ENCODE measurements around the gene PCYT2. TPM values are rescaled to one million over a fixed set of nuclear protein-coding genes. Genes with fewer than 3 reads are reported as not detected.
A peak's percentile ranks its signal among the peaks of the same experiment; 100 is the strongest.

The PCYT2 gene
- 142 and 422 TPM in 2 replicates for total RNA-seq (2011; cell fraction: chromatin; rRNA removed; ENCODE audit: low replicate concordance)
- 366 and 427 TPM in 2 replicates for total RNA-seq (2011; cell fraction: nucleolus; rRNA removed)
- total RNA-seq (2011; cell fraction: nucleoplasm; rRNA removed): 182 and 225 TPM in 2 replicates
- total RNA-seq (2014; rRNA removed) (123 and 139 TPM in 2 replicates), total RNA-seq (2014; rRNA removed; fragmentation: Illumina TruSeq; extraction: Trizol) (42.7 and 57.5 TPM in 2 replicates), total RNA-seq (2015; rRNA removed; fragmentation: Illumina TruSeq; extraction: Trizol) (81.7 and 82.5 TPM in 2 replicates), total RNA-seq (2021) (125 and 134 TPM in 2 replicates), polyA plus RNA-seq (2011; rRNA removed) (71.5 and 97.8 TPM in 2 replicates), polyA plus RNA-seq (2014; fragmentation: Illumina TruSeq; extraction: Trizol) (83.7 and 95.3 TPM in 2 replicates), polyA plus RNA-seq (2014; fragmentation: Nextera tagmentation; extraction: Ambion mirVana) (1 to 10 TPM in 1 of 2 experiments, under 1 TPM in 1; 0.92 to 1.6 TPM), polyA plus RNA-seq (2014; rRNA removed) (131 and 133 TPM in 2 replicates), polyA minus RNA-seq (2011; rRNA and poly(A)+ RNA removed) (48.7 and 49.2 TPM in 2 replicates), Bru-seq, nascent RNA (percentile 76 among the genes with signal in this experiment), BruChase-seq, experiment 1, labeled RNA remaining after a 2-hour chase (percentile 64 among the genes with signal in this experiment), BruChase-seq, experiment 2, labeled RNA remaining after a 6-hour chase (percentile 71 among the genes with signal in this experiment)
- polyA plus RNA-seq (2011; cell fraction: cytosol; rRNA removed): 77.5 and 97.1 TPM in 2 replicates
- 473 and 533 TPM in 2 replicates for polyA plus RNA-seq (2011; cell fraction: nucleus; rRNA removed)
- polyA plus RNA-seq (2012): 94.8 and 147 TPM in 2 replicates
- polyA minus RNA-seq (2011; cell fraction: cytosol; rRNA and poly(A)+ RNA removed): 35.6 and 49.0 TPM in 2 replicates
- 127 and 186 TPM in 2 replicates for polyA minus RNA-seq (2011; cell fraction: nucleus; rRNA and poly(A)+ RNA removed)
- long read RNA-seq, experiment 1, full-length matches to known transcripts: 406 of 601 reads
- long read RNA-seq, experiment 1, partial matches to known transcripts: 47 of 601 reads
- long read RNA-seq, experiment 1, other reads (novel, unspliced or antisense): 148 of 601 reads
- long read RNA-seq, experiment 2, full-length matches to known transcripts: 64 of 121 reads
- long read RNA-seq, experiment 2, partial matches to known transcripts: 12 of 121 reads
- long read RNA-seq, experiment 2, other reads (novel, unspliced or antisense): 45 of 121 reads
- long read RNA-seq, experiment 3, full-length matches to known transcripts: 117 of 136 reads
- long read RNA-seq, experiment 3, partial matches to known transcripts: 6 of 136 reads
- long read RNA-seq, experiment 3, other reads (novel, unspliced or antisense): 13 of 136 reads

GRCh38 chr17:81911277-81911961 lies at the start of gene PCYT2:
TSS of gene PCYT2 (minus strand) at chr17:81911399. CDS start at chr17:81911355, 44 bp downstream.
- Histone ChIP-seq H3K9ac (ENCODE audit: insufficient read depth in 1 of 2, low read depth in 2 of 2, low read length in 2 of 2) (peak within 1 kb of the TSS; percentile 61 to 99), H3K9me1 (ENCODE audit: control insufficient read depth, insufficient read depth, low read length) (peaks cover 6% of the 10 kb centered on the region), H3K36me3 (ENCODE audit: control insufficient read depth, insufficient read depth, low read length) (peaks cover 82% of the 10 kb centered on the region; the same call in 2 of the 3 replicates), H3K9me3 (replicated peaks; ENCODE audit: control insufficient read depth, insufficient read depth, low read depth, low read length) (no peaks in the 10 kb centered on the region), H3K4me3 (peak within 1 kb of the TSS; percentile 93), H3K27me3 (ENCODE audit: control insufficient read depth in 2 of 2, insufficient read depth in 2 of 2, low read length in 2 of 2) (no peaks in the 10 kb centered on the region), H3K4me2 (ENCODE audit: insufficient read depth, low read length) (peak within 1 kb of the TSS; percentile 82), H4K20me1 (replicated peaks; ENCODE audit: control insufficient read depth, insufficient read depth, low read length) (peaks cover 14% of the 10 kb centered on the region), H3K27ac (ENCODE audit: extremely low read depth, low read depth, low read length) (peak within 1 kb of the TSS; percentile 78), H2AFZ (ENCODE audit: low read depth, low read length) (no peak within 1 kb of the TSS), H3K79me2 (ENCODE audit: control insufficient read depth, insufficient read depth, low read length) (peaks cover 32% of the 10 kb centered on the region), H3K4me1 (replicated peaks in 1 of 2; ENCODE audit: control insufficient read depth in 2 of 2, insufficient read depth in 2 of 2, low read length in 2 of 2) (peaks cover 34 to 90% of the 10 kb centered on the region in 2 experiments)
- in situ Hi-C loops (cut with MboI): no loop called here
- 14% methylated on average over 32 of the region's 84 CpGs for WGBS (ENCODE audit: insufficient coverage, low coverage, missing lambda C conversion rate)
- no TSS peak for BruUV-seq (replicated peaks)
- POLR2A ChIA-PET: interaction anchor here (0.6 to 5.4 kb wide), 8 partner anchors 9 to 111 kb away, joined by 3 to 46 read pairs (median 3); partner anchors contain the start of genes CENPX and NPB
- DNase-seq (ENCODE audit: extremely low read depth in 1 of 4, low spot score in 3 of 4) (peak; percentile 92 to 99 (median 97)), FAIRE-seq (peak; percentile 37), ATAC-seq (peak; percentile 95)
- intact Hi-C loops (cut with micrococcal nuclease): no loop called here
- CTCF ChIA-PET (ENCODE audit: low intra/inter-chr PET ratio): interaction anchor here (0.6 kb wide), 1 partner anchor 279 kb away, joined by 3 read pairs; no protein-coding TSS in a partner anchor
- TF ChIP-seq ZBTB8A (IDR thresholded peaks at IDR 0.05; ENCODE audit: partially characterized antibody) (no peak), NFRKB (IDR thresholded peaks at IDR 0.05; ENCODE audit: low read depth) (no peak), ETS1 (conservative IDR thresholded peaks at IDR 0.05; ENCODE audit: control insufficient read depth, low read depth, low read length) (peak; percentile 38; the same call in 1 of the 2 replicates), NR2C2 (CRISPR knock-in tag; IDR thresholded peaks at IDR 0.05) (no peak), NR2C2 (tag; IDR thresholded peaks at IDR 0.05) (no peak), THAP12 (CRISPR knock-in tag; IDR thresholded peaks at IDR 0.05) (no peak)
- TF ChIP-seq, protein P1, sequence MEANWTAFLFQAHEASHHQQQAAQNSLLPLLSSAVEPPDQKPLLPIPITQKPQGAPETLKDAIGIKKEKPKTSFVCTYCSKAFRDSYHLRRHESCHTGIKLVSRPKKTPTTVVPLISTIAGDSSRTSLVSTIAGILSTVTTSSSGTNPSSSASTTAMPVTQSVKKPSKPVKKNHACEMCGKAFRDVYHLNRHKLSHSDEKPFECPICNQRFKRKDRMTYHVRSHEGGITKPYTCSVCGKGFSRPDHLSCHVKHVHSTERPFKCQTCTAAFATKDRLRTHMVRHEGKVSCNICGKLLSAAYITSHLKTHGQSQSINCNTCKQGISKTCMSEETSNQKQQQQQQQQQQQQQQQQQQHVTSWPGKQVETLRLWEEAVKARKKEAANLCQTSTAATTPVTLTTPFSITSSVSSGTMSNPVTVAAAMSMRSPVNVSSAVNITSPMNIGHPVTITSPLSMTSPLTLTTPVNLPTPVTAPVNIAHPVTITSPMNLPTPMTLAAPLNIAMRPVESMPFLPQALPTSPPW (CRISPR knock-in tag; IDR thresholded peaks at IDR 0.05): peak; percentile 97
